Activated T-helper 2 cell treated with anti-CD3 and anti-CD28 coated beads, Interferon-gamma antibody, Interleukin-2, Interleukin-4, amounts not matched to agents 10 μg/mL and 5 μg/mL and 100 μg/mL, durations not matched to agents 14 hours and 24 hours and 36 hours (primary cell): Measurements from ENCODE around the gene GSTO2. TPM values are rescaled to one million over a fixed set of nuclear protein-coding genes. Genes with fewer than 3 reads are reported as not detected.

ENCODE experiments used
- DNase-seq: peaks from one replicate; pipeline ENCODE4 v3.0.0; 2021; ENCODE audit warnings: low spot score
- H3K27ac Mint-ChIP-seq: one replicate; pipeline ENCODE4 v1.8.0; 2021; ENCODE audit warnings: mixed read lengths
- H3K27me3 Mint-ChIP-seq: one replicate; pipeline ENCODE4 v1.8.0; 2021; ENCODE audit warnings: low read depth, mixed read lengths
- H3K36me3 Mint-ChIP-seq: one replicate; pipeline ENCODE4 v1.8.0; 2021; ENCODE audit warnings: low read depth, mixed read lengths
- H3K4me1 Mint-ChIP-seq: one replicate; pipeline ENCODE4 v1.8.0; 2021; ENCODE audit warnings: low read depth, mixed read lengths
- H3K4me3 Mint-ChIP-seq: one replicate; pipeline ENCODE4 v1.8.0; 2021; ENCODE audit warnings: low read depth, mild to moderate bottlenecking, moderate library complexity, mixed read lengths
- H3K9me3 Mint-ChIP-seq: one replicate; pipeline ENCODE4 v1.8.0; 2021; ENCODE audit warnings: mixed read lengths
- intact Hi-C: fragments of 100-400 bp; cut with micrococcal nuclease; formaldehyde crosslinking; loops from one replicate; pipeline ENCODE4 v1.15.1; 2023
- total RNA-seq: library from RNA; stranded (reverse); gene quantifications from 2 replicates; pipeline ENCODE4 v1.2.3, GENCODE V29; 2022

The GSTO2 gene
- total RNA-seq, 1 donor from 2014 or later = 0.57 TPM

- H3K4me3 Mint-ChIP-seq = peak overlapping the region; percentile 68
- no peaks in the 10 kb centered on the region for H3K27me3 Mint-ChIP-seq
- H3K9me3 Mint-ChIP-seq = no peaks in the 10 kb centered on the region
- intact Hi-C loops = loop anchor here (1.0 to 2.0 kb wide), 2 partner anchors 23 to 38 kb away; no protein-coding TSS in a partner anchor
- peaks cover 91% of the 10 kb centered on the region for H3K4me1 Mint-ChIP-seq
- H3K36me3 Mint-ChIP-seq = peaks cover 46% of the 10 kb centered on the region
- no peak for DNase-seq
- H3K27ac Mint-ChIP-seq = peak overlapping the region; percentile 90
Observed at GRCh38 chr10:104328646-104328895, 59.6 kb downstream of the GSTO2 start.

GRCh38 chr10:104328896-104329710 is 60.1 kb downstream of the GSTO2 start:
- H3K4me3 Mint-ChIP-seq = peak overlapping the region; percentile 68
- peak; percentile 44 for DNase-seq
- intact Hi-C loops = loop anchor here (1.0 to 2.0 kb wide), 5 partner anchors 9 to 60 kb away; partner anchors contain the start of genes GSTO2 and ITPRIP
- H3K9me3 Mint-ChIP-seq = no peaks in the 10 kb centered on the region
- no peaks in the 10 kb centered on the region for H3K27me3 Mint-ChIP-seq
- peaks cover 91% of the 10 kb centered on the region for H3K4me1 Mint-ChIP-seq
- peak overlapping the region; percentile 90 for H3K27ac Mint-ChIP-seq
- H3K36me3 Mint-ChIP-seq = peaks cover 45% of the 10 kb centered on the region

GRCh38 chr10:104329735-104330134 is 60.8 kb downstream of the GSTO2 start:
- peak overlapping the region; percentile 68 for H3K4me3 Mint-ChIP-seq
- peaks cover 87% of the 10 kb centered on the region for H3K4me1 Mint-ChIP-seq
- no peak for DNase-seq
- no peaks in the 10 kb centered on the region for H3K9me3 Mint-ChIP-seq
- H3K27ac Mint-ChIP-seq = peak overlapping the region; percentile 90
- no peaks in the 10 kb centered on the region for H3K27me3 Mint-ChIP-seq
- H3K36me3 Mint-ChIP-seq = peaks cover 41% of the 10 kb centered on the region
- intact Hi-C loops = loop anchor here (1.0 to 2.0 kb wide), 4 partner anchors 9 to 60 kb away; partner anchors contain the start of genes GSTO2 and ITPRIP

- peak overlapping the region; percentile 90 for H3K27ac Mint-ChIP-seq
- peaks cover 88% of the 10 kb centered on the region for H3K4me1 Mint-ChIP-seq
- no peaks in the 10 kb centered on the region for H3K27me3 Mint-ChIP-seq
- H3K36me3 Mint-ChIP-seq = peaks cover 44% of the 10 kb centered on the region
- H3K4me3 Mint-ChIP-seq = peak overlapping the region; percentile 6
- intact Hi-C loops = no loop called here
- DNase-seq = no peak
- H3K9me3 Mint-ChIP-seq = no peaks in the 10 kb centered on the region
Observed at GRCh38 chr10:104330168-104331110, 61.5 kb downstream of the GSTO2 start.

GRCh38 chr10:104331208-104331838 is 62.3 kb downstream of the GSTO2 start:
- Mint-ChIP-seq H3K4me3 (no peak overlapping the region), H3K9me3 (no peaks in the 10 kb centered on the region), H3K27me3 (no peaks in the 10 kb centered on the region), H3K4me1 (peaks cover 90% of the 10 kb centered on the region), H3K27ac (no peak overlapping the region), H3K36me3 (peaks cover 39% of the 10 kb centered on the region)
- no peak for DNase-seq
- intact Hi-C loops = no loop called here

- Mint-ChIP-seq H3K9me3 (no peaks in the 10 kb centered on the region), H3K27me3 (no peaks in the 10 kb centered on the region), H3K4me3 (no peak overlapping the region), H3K4me1 (peaks cover 86% of the 10 kb centered on the region), H3K36me3 (peaks cover 35% of the 10 kb centered on the region), H3K27ac (no peak overlapping the region)
- intact Hi-C loops = no loop called here
- DNase-seq = no peak
Observed at GRCh38 chr10:104332243-104333031, 63.5 kb downstream of the GSTO2 start.

- Mint-ChIP-seq H3K36me3 (peaks cover 35% of the 10 kb centered on the region), H3K27ac (peak overlapping the region; percentile 13), H3K4me3 (peak overlapping the region; percentile 11), H3K27me3 (no peaks in the 10 kb centered on the region), H3K4me1 (peaks cover 80% of the 10 kb centered on the region), H3K9me3 (no peaks in the 10 kb centered on the region)
- DNase-seq = no peak
- intact Hi-C loops = no loop called here
Observed at GRCh38 chr10:104333032-104333727, 64.2 kb downstream of the GSTO2 start.

- H3K4me1 Mint-ChIP-seq = peaks cover 73% of the 10 kb centered on the region
- H3K27ac Mint-ChIP-seq = peak overlapping the region; percentile 13
- no peak for DNase-seq
- H3K36me3 Mint-ChIP-seq = peaks cover 35% of the 10 kb centered on the region
- intact Hi-C loops = no loop called here
- no peaks in the 10 kb centered on the region for H3K27me3 Mint-ChIP-seq
- no peaks in the 10 kb centered on the region for H3K9me3 Mint-ChIP-seq
- no peak overlapping the region for H3K4me3 Mint-ChIP-seq
Observed at GRCh38 chr10:104333728-104334373, 64.9 kb downstream of the GSTO2 start.

GRCh38 chr10:104334561-104334960 is 65.6 kb downstream of the GSTO2 start:
- Mint-ChIP-seq H3K27ac (no peak overlapping the region), H3K9me3 (no peaks in the 10 kb centered on the region), H3K36me3 (peaks cover 35% of the 10 kb centered on the region), H3K4me1 (peaks cover 72% of the 10 kb centered on the region), H3K27me3 (no peaks in the 10 kb centered on the region), H3K4me3 (no peak overlapping the region)
- intact Hi-C loops = no loop called here
- no peak for DNase-seq

- DNase-seq = no peak
- H3K36me3 Mint-ChIP-seq = peaks cover 35% of the 10 kb centered on the region
- no peaks in the 10 kb centered on the region for H3K27me3 Mint-ChIP-seq
- peak overlapping the region; percentile 56 for H3K4me3 Mint-ChIP-seq
- H3K9me3 Mint-ChIP-seq = no peaks in the 10 kb centered on the region
- intact Hi-C loops = loop anchor here (5.0 kb wide), 1 partner anchor 213 kb away; the partner anchor contains the start of gene SFR1
- H3K27ac Mint-ChIP-seq = no peak overlapping the region
- peaks cover 71% of the 10 kb centered on the region for H3K4me1 Mint-ChIP-seq
Observed at GRCh38 chr10:104334965-104335650, 66.1 kb downstream of the GSTO2 start.
